Measurements from ENCODE around the gene SLC26A1. TPM values are rescaled to one million over a fixed set of nuclear protein-coding genes. Genes with fewer than 3 reads are reported as not detected.

SLC26A1 gene
- total RNA-seq, 4 donors from 2014 or later = 0.15 to 0.61 (median 0.19) TPM; not detected in 1

DNA sequence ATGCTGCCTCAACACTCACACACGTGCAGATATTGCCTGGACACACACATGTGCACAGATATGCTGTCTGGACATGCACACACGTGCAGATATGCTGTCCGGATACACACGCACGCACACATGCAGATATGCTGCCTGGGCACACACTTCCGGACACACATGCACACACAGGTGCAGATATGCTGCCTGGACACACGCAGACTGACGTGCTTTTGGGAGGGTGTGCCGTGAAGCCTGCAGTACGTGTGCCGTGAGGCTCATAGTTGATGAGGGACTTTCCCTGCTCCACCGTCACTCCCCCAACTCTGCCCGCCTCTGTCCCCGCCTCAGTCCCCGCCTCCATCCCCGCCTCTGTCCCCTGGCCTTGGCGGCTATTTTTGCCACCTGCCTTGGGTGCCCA, 32.9 kb upstream of the SLC26A1 start:
- H3K4me3 ChIP-seq (ENCODE audit: low read depth, poor library complexity, severe bottlenecking) = no peak overlapping the region
- intact Hi-C loops (cut with DNase I; ENCODE audit: low total_unique reads) = no loop called here
- TF ChIP-seq, protein P1, sequence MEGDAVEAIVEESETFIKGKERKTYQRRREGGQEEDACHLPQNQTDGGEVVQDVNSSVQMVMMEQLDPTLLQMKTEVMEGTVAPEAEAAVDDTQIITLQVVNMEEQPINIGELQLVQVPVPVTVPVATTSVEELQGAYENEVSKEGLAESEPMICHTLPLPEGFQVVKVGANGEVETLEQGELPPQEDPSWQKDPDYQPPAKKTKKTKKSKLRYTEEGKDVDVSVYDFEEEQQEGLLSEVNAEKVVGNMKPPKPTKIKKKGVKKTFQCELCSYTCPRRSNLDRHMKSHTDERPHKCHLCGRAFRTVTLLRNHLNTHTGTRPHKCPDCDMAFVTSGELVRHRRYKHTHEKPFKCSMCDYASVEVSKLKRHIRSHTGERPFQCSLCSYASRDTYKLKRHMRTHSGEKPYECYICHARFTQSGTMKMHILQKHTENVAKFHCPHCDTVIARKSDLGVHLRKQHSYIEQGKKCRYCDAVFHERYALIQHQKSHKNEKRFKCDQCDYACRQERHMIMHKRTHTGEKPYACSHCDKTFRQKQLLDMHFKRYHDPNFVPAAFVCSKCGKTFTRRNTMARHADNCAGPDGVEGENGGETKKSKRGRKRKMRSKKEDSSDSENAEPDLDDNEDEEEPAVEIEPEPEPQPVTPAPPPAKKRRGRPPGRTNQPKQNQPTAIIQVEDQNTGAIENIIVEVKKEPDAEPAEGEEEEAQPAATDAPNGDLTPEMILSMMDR (IDR thresholded peaks at IDR 0.05) = no peak
- no peak for TF ChIP-seq POLR2A (IDR thresholded peaks at IDR 0.05)
- DNase-seq (ENCODE audit: low spot score in 2 of 2) = no peak
- WGBS, 2 donors = 44 to 52% methylated on average over 17 of the region's 17 CpGs

DNA sequence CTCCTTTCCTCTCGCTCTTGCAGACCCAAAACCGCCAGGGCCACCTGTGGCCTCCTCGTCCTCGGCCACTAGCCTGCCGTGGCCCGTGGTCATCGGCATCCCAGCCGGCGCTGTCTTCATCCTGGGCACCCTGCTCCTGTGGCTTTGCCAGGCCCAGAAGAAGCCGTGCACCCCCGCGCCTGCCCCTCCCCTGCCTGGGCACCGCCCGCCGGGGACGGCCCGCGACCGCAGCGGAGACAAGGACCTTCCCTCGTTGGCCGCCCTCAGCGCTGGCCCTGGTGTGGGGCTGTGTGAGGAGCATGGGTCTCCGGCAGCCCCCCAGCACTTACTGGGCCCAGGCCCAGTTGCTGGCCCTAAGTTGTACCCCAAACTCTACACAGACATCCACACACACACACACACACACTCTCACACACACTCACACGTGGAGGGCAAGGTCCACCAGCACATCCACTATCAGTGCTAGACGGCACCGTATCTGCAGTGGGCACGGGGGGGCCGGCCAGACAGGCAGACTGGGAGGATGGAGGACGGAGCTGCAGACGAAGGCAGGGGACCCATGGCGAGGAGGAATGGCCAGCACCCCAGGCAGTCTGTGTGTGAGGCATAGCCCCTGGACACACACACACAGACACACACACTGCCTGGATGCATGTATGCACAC, 31.8 kb upstream of the SLC26A1 start:
- intact Hi-C loops (cut with DNase I; ENCODE audit: low total_unique reads) = no loop called here
- TF ChIP-seq POLR2A (IDR thresholded peaks at IDR 0.05) = no peak
- TF ChIP-seq, protein P1 (IDR thresholded peaks at IDR 0.05) = no peak
- no peak overlapping the region for H3K4me3 ChIP-seq (ENCODE audit: low read depth, poor library complexity, severe bottlenecking)
- no peak for DNase-seq (ENCODE audit: low spot score in 2 of 2)
- WGBS, 2 donors = 91 to 95% methylated on average over 24 to 32 of the region's 32 CpGs

DNA sequence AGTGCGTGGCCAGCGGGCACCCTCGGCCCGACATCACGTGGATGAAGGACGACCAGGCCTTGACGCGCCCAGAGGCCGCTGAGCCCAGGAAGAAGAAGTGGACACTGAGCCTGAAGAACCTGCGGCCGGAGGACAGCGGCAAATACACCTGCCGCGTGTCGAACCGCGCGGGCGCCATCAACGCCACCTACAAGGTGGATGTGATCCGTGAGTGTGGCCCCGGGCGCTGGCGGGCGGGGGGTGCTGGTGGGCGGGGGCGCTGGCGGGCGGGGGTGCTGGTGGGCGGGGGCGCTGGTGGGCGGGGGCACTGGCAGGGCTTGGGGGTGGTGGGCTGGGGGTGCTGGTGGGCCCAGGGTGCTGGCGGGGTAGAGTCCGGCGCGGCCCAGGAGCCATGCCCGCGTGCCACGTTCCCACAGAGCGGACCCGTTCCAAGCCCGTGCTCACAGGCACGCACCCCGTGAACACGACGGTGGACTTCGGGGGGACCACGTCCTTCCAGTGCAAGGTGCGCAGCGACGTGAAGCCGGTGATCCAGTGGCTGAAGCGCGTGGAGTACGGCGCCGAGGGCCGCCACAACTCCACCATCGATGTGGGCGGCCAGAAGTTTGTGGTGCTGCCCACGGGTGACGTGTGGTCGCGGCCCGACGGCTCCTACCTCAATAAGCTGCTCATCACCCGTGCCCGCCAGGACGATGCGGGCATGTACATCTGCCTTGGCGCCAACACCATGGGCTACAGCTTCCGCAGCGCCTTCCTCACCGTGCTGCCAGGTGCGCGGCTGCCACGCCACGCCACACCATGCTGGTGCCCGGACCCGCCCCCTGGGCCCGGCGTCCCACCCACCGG, 30.9 kb upstream of the SLC26A1 start:
- TF ChIP-seq, protein P1 (IDR thresholded peaks at IDR 0.05) = no peak
- TF ChIP-seq POLR2A (IDR thresholded peaks at IDR 0.05) = no peak
- 97 to 98% methylated on average over 73 to 81 of the region's 83 CpGs for WGBS, 2 donors
- DNase-seq (ENCODE audit: low spot score in 2 of 2) = no peak
- intact Hi-C loops (cut with DNase I; ENCODE audit: low total_unique reads) = no loop called here
- no peak overlapping the region for H3K4me3 ChIP-seq (ENCODE audit: low read depth, poor library complexity, severe bottlenecking)

DNA sequence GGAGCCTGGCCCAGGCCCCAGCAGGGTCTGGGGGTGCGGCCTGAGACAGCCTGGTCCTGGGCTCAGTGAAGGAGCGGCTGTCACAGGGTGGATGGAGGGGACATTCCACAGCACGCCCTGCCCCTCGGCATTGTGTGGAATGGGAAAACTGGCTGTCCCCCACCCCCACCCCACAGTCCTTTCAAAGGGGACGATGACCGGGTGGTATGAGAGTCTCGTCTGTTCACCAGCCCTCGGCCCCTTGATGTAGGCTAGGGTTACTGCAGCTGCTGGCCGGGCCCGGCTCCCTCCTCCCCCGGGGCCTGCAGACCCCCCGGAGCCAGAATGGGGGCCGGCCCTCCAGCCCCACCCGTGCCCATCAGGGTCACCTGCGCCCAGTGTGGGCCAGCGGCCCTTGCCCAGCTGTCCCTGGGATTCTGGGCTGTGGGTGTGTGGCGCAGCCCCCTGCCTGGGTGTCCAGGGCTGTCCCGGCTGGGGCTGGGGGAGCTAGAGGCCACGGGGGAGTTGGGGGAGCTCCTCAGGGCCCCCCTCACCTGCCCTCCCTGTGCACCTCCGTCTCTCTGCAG, 30.0 kb upstream of the SLC26A1 start:
- intact Hi-C loops (cut with DNase I; ENCODE audit: low total_unique reads) = no loop called here
- H3K4me3 ChIP-seq (ENCODE audit: low read depth, poor library complexity, severe bottlenecking) = no peak overlapping the region
- DNase-seq (ENCODE audit: low spot score in 2 of 2) = no peak
- TF ChIP-seq, protein P1 (IDR thresholded peaks at IDR 0.05) = no peak
- no peak for TF ChIP-seq POLR2A (IDR thresholded peaks at IDR 0.05)
- 94 to 99% methylated on average over 6 to 17 of the region's 20 CpGs for WGBS, 2 donors

DNA sequence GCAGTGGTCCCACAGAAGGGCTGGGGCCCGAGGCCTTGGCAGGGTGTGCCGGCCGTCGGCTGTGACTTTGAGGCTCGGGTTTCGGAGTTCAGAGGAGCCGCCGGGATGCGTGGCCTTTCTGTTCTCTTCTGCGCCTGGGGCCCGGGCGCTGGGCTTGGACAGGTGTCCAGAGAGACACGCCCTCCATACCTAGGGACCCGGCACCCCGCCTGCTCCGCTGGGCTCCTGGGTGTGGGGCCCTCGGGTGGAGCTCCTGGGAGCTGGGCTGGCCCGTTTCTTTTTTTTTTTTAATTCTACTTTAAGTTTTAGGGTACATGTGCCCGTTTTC, 29.5 kb upstream of the SLC26A1 start:
- no peak for TF ChIP-seq POLR2A (IDR thresholded peaks at IDR 0.05)
- TF ChIP-seq, protein P1 (IDR thresholded peaks at IDR 0.05) = no peak
- intact Hi-C loops (cut with DNase I; ENCODE audit: low total_unique reads) = no loop called here
- no peak overlapping the region for H3K4me3 ChIP-seq (ENCODE audit: low read depth, poor library complexity, severe bottlenecking)
- 63 to 77% methylated on average over 18 to 19 of the region's 19 CpGs for WGBS, 2 donors
- no peak for DNase-seq (ENCODE audit: low spot score in 2 of 2)

All from lower leg skin (tissue), 4 donors.